HepG2 (cell line): ENCODE data around the gene CACNA2D3.

ENCODE experiments used
- ADNP ChIP-seq: sonication (generic); formaldehyde crosslinking; IDR thresholded peaks from 2 replicates; pipeline ENCODE4 v1.4.0; 2020; ENCODE audit warnings: missing genetic modification reagents
- HES4 ChIP-seq: sonication (generic); formaldehyde crosslinking; IDR thresholded peaks from 2 replicates; pipeline ENCODE4 v1.9.0; 2021; ENCODE audit warnings: mild to moderate bottlenecking, missing genetic modification reagents, borderline replicate concordance
- HOXA7 ChIP-seq: sonication (generic); formaldehyde crosslinking; IDR thresholded peaks from 2 replicates; pipeline ENCODE4 v1.8.1; 2022; ENCODE audit warnings: mild to moderate bottlenecking, missing genetic modification reagents, moderate library complexity
- SP5 ChIP-seq: IDR thresholded peaks from 2 replicates; pipeline ENCODE4 v1.6.1; 2016; ENCODE audit warnings: low read depth, borderline replicate concordance
- TBP ChIP-seq: sonication (generic); formaldehyde crosslinking; IDR thresholded peaks from 2 replicates; pipeline ENCODE4 v1.5.0; 2020; ENCODE audit warnings: missing genetic modification reagents
- ZSCAN29 ChIP-seq: sonication (generic); formaldehyde crosslinking; conservative IDR thresholded peaks from 2 replicates; pipeline ENCODE4 v1.4.0; 2020; ENCODE audit warnings: mild to moderate bottlenecking, missing genetic modification reagents
- TF ChIP-seq, protein P1 (sequence below), 2 experiments: IDR thresholded peaks; 2 replicates each; pipeline ENCODE4 v1.6.1; 2011 to 2012; ENCODE audit warnings: low read length in 2 of 2, borderline replicate concordance in 1 of 2, low read depth in 1 of 2, mild to moderate bottlenecking in 1 of 2, moderate library complexity in 1 of 2
- TF ChIP-seq, protein P2 (sequence below): sonication (generic); formaldehyde crosslinking; IDR thresholded peaks from 2 replicates; pipeline ENCODE4 v1.5.1; 2020; ENCODE audit warnings: missing genetic modification reagents, mild to moderate bottlenecking, borderline replicate concordance
- TF ChIP-seq, protein P3 (sequence below): sonication (generic); formaldehyde crosslinking; IDR thresholded peaks from 2 replicates; pipeline ENCODE4 v1.4.0; 2020; ENCODE audit warnings: low read depth, missing genetic modification reagents

DNA sequence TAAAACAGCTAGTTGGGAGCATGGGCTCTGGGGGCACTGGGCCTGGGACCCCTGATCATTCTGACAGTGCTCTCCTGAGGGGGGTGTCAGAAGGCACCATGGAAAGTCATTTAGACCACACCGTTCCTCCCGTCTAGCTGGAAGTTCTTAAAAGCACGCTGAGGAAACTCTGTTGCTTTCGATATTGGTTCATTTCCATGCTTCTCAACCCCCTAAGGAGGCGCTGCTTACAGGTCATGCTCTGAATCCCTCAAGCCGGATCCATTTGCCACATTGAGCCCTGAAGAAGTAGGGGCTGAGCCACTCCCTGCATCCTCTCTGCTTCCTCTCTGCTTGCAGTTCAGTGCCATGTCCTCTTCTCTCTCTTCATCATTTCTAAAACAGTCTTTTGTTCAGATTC is 187.2 kb downstream of the CACNA2D3 start:
- TF ChIP-seq ADNP (no peak), SP5 (no peak), HOXA7 (no peak), HES4 (CRISPR knock-in tag) (no peak), TBP (no peak), ZSCAN29 (no peak)
- TF ChIP-seq, protein P1, sequence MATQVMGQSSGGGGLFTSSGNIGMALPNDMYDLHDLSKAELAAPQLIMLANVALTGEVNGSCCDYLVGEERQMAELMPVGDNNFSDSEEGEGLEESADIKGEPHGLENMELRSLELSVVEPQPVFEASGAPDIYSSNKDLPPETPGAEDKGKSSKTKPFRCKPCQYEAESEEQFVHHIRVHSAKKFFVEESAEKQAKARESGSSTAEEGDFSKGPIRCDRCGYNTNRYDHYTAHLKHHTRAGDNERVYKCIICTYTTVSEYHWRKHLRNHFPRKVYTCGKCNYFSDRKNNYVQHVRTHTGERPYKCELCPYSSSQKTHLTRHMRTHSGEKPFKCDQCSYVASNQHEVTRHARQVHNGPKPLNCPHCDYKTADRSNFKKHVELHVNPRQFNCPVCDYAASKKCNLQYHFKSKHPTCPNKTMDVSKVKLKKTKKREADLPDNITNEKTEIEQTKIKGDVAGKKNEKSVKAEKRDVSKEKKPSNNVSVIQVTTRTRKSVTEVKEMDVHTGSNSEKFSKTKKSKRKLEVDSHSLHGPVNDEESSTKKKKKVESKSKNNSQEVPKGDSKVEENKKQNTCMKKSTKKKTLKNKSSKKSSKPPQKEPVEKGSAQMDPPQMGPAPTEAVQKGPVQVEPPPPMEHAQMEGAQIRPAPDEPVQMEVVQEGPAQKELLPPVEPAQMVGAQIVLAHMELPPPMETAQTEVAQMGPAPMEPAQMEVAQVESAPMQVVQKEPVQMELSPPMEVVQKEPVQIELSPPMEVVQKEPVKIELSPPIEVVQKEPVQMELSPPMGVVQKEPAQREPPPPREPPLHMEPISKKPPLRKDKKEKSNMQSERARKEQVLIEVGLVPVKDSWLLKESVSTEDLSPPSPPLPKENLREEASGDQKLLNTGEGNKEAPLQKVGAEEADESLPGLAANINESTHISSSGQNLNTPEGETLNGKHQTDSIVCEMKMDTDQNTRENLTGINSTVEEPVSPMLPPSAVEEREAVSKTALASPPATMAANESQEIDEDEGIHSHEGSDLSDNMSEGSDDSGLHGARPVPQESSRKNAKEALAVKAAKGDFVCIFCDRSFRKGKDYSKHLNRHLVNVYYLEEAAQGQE (IDR thresholded peaks at IDR 0.05; ENCODE audit: borderline replicate concordance in 1 of 2, low read depth in 1 of 2, low read length in 2 of 2): no peak
- TF ChIP-seq, protein P2, sequence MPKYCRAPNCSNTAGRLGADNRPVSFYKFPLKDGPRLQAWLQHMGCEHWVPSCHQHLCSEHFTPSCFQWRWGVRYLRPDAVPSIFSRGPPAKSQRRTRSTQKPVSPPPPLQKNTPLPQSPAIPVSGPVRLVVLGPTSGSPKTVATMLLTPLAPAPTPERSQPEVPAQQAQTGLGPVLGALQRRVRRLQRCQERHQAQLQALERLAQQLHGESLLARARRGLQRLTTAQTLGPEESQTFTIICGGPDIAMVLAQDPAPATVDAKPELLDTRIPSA (CRISPR knock-in tag): no peak
- TF ChIP-seq, protein P3, sequence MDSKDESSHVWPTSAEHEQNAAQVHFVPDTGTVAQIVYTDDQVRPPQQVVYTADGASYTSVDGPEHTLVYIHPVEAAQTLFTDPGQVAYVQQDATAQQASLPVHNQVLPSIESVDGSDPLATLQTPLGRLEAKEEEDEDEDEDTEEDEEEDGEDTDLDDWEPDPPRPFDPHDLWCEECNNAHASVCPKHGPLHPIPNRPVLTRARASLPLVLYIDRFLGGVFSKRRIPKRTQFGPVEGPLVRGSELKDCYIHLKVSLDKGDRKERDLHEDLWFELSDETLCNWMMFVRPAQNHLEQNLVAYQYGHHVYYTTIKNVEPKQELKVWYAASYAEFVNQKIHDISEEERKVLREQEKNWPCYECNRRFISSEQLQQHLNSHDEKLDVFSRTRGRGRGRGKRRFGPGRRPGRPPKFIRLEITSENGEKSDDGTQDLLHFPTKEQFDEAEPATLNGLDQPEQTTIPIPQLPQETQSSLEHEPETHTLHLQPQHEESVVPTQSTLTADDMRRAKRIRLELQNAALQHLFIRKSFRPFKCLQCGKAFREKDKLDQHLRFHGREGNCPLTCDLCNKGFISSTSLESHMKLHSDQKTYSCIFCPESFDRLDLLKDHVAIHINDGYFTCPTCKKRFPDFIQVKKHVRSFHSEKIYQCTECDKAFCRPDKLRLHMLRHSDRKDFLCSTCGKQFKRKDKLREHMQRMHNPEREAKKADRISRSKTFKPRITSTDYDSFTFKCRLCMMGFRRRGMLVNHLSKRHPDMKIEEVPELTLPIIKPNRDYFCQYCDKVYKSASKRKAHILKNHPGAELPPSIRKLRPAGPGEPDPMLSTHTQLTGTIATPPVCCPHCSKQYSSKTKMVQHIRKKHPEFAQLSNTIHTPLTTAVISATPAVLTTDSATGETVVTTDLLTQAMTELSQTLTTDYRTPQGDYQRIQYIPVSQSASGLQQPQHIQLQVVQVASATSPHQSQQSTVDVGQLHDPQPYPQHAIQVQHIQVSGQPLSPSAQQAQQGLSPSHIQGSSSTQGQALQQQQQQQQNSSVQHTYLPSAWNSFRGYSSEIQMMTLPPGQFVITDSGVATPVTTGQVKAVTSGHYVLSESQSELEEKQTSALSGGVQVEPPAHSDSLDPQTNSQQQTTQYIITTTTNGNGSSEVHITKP: no peak
